HG03571 (cell line): ENCODE measurements around the gene SMAD1.

Experiments used
- ATAC-seq: cut with Tn5 transposase; IDR thresholded peaks from one replicate; pipeline ENCODE4 v1.9.1; 2021; ENCODE audit not compliant: unreplicated experiment

Gene SMAD1

GRCh38 chr4:145488310-145488709, 6.7 kb downstream of the SMAD1 start:
- ATAC-seq: no peak

- ATAC-seq: no peak
These were observed 7.9 kb downstream of the SMAD1 start for GRCh38 chr4:145489556-145489955.

- no peak for ATAC-seq
These were observed 8.7 kb downstream of the SMAD1 start for GRCh38 chr4:145490361-145490760.

GRCh38 chr4:145490796-145491195, 9.1 kb downstream of the SMAD1 start:
- ATAC-seq: no peak

- no peak for ATAC-seq
These were observed 10.7 kb downstream of the SMAD1 start for GRCh38 chr4:145492376-145492775.

- ATAC-seq: no peak
These were observed 11.5 kb downstream of the SMAD1 start for GRCh38 chr4:145493166-145493565.

- ATAC-seq: no peak
These were observed 13.1 kb downstream of the SMAD1 start for GRCh38 chr4:145494666-145495270.

GRCh38 chr4:145496292-145496691, 14.6 kb downstream of the SMAD1 start:
- ATAC-seq: no peak

GRCh38 chr4:145497199-145498149, 15.8 kb downstream of the SMAD1 start:
- no peak for ATAC-seq

GRCh38 chr4:145498430-145498829, 16.8 kb downstream of the SMAD1 start:
- peak; percentile 39 for ATAC-seq

- ATAC-seq: no peak
These were observed 19.5 kb downstream of the SMAD1 start for GRCh38 chr4:145501051-145501660.

GRCh38 chr4:145502809-145503208, 21.2 kb downstream of the SMAD1 start:
- ATAC-seq: no peak

GRCh38 chr4:145503486-145504072, 21.9 kb downstream of the SMAD1 start:
- no peak for ATAC-seq

GRCh38 chr4:145505995-145506394, 24.3 kb downstream of the SMAD1 start:
- ATAC-seq: no peak

GRCh38 chr4:145507636-145508035, 26.0 kb downstream of the SMAD1 start:
- ATAC-seq: no peak

GRCh38 chr4:145511913-145512522, 30.4 kb downstream of the SMAD1 start:
- no peak for ATAC-seq

- no peak for ATAC-seq
These were observed 31.5 kb downstream of the SMAD1 start for GRCh38 chr4:145513020-145513621.

- no peak for ATAC-seq
These were observed 38.5 kb downstream of the SMAD1 start for GRCh38 chr4:145520172-145520571.

- no peak for ATAC-seq
These were observed 39.6 kb downstream of the SMAD1 start for GRCh38 chr4:145521282-145521681.

- ATAC-seq: no peak
These were observed 41.5 kb downstream of the SMAD1 start for GRCh38 chr4:145523117-145523516.

GRCh38 chr4:145524552-145524951, 42.9 kb downstream of the SMAD1 start:
- ATAC-seq: no peak
